HG03064 (cell line): ENCODE measurements around the gene EOLA1.
"Not testable (repeated sequence)": the region's sequence is repeated elsewhere in the genome, so short reads cannot be mapped to it uniquely, and the experiment has no call there.

Source experiments
- ATAC-seq: cut with Tn5 transposase; IDR thresholded peaks from one replicate; pipeline ENCODE4 v1.9.1; 2021; ENCODE audit warnings: low read depth; ENCODE audit not compliant: unreplicated experiment

EOLA1 gene

DNA sequence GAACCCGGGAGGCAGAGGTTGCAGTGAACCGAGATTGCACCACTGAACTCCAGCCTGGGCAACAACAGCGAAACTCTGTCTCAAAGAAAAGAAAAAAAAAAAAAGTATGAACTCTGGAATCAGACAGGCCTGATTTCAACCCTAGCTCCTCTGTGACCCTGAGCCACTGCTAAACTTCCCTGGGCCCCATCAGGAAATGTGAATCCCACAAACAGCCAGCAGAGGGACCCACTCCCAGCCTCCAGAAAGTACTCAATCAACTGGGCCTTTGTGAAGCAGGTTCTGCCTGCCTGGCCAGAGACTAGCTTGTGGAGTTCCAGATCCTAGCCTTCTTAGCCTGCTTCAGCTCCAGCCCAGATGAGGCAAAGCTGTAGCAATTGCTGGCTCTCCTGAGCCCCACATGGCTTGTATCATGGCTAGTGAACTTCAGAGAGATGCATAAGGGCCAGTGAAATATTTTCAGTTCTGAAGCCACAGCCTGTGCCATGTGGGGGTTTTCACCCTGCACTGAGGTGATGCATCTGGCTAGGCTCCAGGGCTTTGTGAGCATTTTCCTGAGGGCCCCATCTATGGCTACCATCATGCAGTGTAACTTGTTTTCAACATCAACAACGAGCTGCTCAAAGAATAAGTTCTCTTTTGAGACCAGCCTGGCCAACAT lies 28.5 kb upstream of the EOLA1 start:
- peak; percentile 88 for ATAC-seq

DNA sequence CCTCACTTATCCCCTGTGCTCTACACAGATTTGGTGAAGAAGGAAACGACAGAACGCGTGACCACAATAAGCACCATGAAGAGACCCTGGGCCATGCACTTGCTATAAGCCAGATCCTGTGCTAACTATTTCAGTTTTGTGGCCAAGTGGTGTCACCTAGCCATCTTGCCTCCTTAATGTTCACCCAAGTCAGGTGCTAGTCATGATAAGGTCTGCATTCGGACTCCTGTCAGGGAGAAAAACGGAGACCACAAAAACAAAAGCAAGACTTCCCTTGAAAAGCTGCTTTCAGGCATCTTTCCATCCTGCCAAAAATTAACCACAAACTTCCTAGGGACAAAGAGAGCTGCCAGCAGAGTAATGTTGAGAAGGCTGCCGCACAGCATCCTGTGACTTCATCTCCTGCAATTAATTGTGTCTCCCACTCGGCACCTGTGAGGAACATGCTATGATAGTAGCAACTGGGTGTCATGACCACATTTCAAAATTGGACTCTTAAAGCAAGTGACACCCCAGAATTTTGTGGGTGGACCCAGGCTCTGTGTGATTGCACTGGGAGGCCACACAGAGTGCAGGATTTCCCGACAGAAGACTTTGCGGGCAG lies 26.9 kb upstream of the EOLA1 start:
- no peak for ATAC-seq

DNA sequence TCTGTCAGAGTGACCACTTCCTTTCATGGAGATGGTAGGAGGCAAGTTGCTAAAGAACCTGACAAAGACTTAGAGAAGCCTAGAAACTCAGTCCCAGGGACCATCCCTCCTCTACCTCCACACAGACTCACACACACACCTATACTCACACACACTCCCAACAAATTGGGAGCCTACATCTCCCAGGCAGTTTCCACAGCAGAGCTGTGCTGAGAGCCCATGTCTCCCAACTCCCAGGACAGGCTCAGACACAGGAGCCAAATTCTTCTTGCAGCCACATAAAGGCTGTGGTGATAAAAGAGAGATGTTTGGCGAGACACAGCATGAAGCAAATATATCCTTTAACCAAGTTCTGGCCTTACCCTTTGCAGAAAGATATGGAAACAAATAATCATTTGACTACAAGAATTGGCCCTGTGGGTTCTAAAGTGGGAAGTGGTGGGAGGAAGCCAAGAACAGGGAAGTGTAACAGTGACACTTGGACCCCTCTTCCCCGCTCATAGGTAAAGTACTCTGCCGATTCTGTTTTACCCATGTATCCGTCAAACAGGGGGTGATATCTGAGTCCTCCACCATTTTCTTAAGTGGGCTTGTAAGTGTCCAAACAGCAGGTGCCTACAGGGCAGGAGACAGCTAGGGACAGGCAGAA lies 24.7 kb upstream of the EOLA1 start:
- ATAC-seq = no peak

DNA sequence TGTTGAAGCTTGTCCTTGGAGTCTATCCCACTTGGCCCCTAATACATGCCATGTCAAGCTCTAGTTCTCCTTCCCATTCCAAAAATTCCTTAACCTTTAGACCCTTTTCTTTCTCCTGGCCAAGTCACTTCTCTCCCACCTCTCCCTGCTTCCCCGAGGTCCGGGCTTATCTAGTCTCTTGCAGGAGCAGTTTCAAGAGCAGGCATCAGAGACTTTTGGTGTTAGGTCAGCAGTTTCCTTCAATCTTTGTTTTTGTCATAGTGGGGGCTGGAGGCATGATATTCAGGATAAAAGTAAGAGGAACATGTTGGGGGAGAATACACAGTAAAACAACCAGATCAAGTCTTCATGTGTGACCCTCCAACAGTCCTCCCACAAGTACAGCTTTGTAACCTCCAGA lies 24.2 kb upstream of the EOLA1 start:
- ATAC-seq = no peak

DNA sequence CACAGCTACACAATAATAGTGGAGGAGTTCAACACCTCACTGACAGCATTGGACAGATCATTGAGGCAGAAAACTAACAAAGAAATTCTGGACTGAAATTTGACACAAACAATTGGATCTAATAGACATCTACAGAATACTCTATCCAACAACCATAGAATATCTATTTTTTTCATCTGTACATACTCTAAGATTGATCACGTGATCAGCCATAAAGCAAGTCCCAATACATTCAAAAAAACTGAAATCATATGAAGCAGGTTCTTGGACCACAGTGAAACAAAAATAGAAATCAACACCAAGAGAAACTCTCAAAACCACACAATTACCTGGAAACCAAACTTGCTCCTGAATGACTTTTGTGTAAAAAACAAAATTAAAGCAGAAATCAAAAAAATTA lies 23.5 kb upstream of the EOLA1 start:
- no peak for ATAC-seq

DNA sequence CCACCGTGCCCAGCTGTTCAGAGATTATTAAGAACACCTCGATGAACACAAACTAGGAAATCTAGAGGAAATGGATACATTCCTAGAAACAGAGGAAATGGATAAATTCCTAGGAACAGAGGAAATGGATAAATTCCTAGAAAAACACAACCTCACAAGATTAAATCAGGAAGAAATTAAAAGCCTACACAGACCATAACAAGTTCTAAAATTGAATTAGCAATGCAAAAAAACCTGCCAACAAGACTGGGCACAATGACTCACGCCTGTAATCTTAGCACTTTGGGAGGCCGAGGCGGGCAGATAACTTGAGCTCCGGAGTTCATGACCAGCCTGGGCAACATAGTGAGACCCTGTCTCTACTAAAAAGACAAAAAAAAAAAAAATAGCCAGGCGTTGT lies 22.6 kb upstream of the EOLA1 start:
- ATAC-seq = no peak

DNA sequence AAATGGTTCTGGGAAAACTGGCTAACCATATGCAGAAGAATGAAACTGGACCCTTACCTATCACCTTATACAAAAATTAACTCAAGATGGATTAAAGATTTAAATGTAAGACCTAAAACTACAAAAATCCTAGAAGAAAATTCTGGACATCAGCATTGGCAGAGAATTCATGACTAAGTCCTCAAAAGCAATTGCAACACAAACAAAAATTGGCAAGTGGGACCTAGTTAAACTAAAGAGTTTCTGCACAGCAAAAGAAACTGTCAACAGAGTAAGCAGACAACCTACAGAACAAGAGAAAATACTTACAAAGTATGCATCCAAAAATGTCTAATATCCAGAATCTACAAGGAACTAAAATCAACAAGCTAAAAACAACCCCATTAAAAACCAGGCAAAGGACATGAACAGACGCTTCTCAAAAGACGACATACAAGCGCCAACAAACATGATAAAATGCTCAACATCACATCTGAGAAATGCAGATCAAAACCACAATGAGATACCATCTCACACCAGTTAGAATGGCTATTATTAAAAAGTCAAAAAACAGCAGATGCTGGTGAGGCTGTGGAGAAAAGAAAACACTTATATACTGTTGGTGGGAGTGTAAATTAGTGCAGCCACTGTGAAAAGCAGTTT lies 20.1 kb upstream of the EOLA1 start:
- ATAC-seq = not testable (repeated sequence)

DNA sequence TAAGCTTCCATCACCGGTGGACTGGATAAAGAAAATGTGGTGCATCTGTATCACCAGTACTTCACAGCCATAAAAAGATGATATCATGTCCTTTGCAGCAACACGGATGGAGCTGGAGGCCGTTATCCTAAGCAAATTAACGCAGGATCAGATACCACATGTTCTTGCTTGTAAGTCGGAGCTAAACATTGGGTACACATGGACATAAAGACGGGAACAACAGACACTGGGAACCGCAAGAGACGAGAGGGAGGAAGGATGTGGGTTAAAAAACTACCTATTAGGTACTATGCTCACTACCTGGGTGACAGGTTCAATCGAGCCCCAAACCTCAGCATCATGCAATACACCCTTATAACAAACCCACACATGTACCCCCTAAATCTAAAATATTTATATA lies 19.4 kb upstream of the EOLA1 start:
- no peak for ATAC-seq

DNA sequence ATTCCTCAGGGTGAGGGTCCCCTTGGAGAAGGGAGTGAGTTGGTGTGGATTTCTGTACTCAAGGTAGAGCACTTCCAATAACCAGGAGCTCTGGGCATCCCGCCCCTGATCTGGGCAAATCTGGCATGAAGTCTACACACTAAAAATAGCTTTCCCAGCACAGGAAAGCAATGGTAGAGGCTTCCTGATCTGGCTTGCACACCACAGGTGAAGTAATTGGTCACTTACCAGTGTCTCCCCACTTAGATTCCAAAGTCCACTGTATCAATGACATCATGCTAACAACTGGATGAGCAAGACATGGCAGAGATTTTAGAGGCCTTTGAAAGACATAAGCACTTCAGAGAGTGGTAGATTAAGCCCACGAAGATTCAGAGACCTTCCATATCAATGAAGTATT lies 17.9 kb upstream of the EOLA1 start:
- no peak for ATAC-seq

DNA sequence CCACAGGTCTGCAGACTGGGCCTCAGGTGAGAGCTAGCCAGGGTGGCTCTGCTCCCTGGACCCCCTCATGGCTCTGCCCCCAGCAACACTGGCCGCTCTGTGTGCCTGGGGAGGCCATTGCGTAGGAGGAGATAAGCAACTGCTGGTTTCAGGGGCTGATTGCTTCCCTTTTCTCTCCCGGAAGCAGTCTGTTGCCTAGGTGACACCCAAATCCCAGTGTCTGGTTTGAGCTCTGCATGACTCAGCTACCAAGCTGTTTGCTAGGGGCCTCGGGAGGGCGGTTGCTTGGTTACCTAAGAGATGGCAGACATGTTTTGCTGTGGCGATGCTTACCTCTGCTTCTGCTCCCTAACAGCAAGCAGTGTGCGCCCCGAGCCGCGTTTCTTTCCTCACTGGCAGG lies 15.4 kb upstream of the EOLA1 start:
- ATAC-seq = peak; percentile 82

DNA sequence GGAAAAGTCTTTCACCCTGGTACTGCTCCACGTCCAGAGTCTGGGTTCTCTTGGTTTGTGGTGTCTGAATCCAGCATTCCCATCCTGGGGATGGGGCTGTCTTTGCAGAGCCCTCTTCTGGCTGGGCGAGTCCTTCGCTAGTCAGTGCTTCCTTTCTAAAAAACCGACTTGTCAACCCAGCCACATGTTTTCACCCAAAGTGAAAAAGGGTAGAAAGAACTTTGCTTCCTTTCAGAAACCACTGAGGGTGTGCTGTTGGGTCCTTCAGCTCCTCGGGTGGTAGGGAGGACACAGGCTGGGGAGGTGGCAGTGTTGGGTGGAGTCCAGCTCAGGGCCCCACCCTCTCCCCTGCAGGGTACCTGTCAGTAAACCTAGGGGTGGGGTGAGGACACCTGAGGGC lies 14.9 kb upstream of the EOLA1 start:
- ATAC-seq = peak; percentile 52

DNA sequence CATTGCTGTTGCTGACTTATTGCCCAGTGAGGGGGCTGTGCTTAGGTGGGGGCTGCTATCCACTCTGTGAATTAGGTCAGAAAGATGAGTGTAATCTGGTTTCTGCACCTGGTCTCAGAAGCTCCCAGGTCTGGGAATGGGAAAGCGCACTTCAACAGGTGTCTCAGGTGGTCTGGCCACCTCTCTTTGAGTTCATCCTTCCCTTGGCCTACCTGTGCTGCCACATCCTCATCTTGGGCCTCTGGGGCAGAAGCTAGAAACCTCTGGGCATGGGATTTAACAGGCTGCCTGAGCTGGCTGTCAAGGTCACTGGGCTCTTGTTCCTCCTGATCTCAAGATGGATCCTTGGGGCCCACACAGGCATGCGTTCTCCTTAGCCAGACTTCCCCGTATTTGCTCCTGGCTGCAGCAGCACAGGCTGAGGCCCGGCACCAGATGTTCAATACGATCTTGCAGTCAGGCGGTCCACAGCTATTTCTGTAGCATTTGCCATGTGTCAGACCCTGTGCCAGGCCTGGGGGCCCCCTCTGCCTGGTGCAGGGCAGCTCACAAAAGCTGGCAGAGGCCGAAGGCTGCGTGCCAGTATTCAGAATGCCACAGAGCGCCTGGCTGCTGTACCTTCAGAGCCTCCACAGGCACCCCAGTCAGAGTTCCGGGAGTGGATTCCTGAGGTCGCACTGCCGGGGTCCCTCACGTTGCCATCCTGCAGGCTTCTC lies 14.3 kb upstream of the EOLA1 start:
- not testable (repeated sequence) for ATAC-seq

DNA sequence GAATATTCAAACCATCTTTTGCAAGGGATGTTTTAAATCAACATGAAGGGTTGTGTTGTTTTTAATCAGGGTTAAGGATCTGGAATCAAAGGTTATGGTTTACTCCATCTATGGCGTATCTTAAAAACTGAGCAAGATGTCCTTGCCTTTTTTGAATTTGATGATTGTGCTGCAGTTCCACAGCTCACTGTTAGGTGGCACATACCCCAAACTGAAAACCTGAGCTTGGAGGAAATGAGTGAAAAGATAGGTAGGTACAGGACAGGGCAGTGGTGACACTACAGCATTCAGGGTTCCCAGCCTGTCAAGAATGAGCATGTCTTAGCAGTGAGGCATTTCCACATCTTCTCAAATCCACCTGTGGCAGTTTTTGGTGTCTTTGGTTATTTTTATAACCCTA lies 13.1 kb upstream of the EOLA1 start:
- ATAC-seq = no peak

DNA sequence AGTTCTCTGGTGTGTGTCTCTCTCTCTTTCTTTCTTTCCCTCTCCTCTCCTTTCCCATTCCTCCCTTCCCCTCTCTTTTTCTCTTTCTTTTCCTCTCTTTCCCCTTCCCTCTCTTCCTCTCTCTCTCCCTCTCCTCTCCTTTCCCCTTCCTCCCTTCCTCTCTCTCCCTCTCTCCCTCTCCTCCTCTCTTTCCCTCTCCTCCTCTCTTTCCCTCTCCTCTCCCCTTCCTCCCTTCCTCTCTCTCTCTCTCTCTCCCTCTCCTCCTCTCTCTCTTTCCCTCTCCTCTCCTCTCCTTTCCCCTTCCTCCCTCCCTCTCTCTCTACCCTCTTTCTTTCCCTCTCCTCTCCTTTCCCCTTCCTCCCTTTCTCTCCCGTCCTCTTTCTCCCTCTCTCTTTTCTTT lies 12.4 kb upstream of the EOLA1 start:
- no peak for ATAC-seq

DNA sequence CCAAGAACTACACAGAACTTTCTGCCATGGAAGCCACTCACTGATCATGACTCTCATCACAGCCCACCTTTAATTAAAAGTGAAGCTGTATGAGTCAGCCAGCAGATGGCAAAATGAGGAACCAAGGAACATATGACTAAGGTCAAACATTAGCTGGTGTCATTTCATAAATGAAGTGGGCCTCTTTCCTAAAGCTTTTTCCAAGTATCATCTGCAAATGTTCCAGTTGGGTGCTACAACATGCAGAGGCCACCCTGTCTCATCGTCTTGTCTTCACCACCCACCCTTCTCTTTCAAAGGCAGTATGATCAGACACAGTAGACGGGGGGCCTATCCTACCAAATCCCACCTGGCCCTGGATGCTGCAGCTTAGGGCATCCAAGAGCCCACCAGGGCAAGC lies 9.2 kb upstream of the EOLA1 start:
- no peak for ATAC-seq

DNA sequence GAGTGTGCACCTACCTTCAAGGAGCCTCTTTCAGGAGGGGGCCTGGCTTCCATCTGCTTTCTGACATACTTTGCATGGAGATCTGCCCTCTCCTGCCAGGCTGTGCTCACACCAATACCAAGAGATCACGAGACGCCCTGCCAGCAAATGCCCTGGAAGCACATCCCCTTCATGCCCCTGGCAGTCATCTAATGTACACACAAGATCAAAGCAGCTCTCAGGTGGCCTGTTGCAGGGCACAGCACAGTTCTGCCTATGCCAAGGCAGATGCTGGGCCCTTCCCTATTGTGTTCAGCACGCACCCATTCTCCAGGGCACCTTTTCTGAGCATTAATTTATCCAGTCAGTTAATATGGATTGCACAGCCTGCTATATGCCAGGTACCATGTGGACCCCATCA lies 7.9 kb upstream of the EOLA1 start:
- ATAC-seq = not testable (repeated sequence)

DNA sequence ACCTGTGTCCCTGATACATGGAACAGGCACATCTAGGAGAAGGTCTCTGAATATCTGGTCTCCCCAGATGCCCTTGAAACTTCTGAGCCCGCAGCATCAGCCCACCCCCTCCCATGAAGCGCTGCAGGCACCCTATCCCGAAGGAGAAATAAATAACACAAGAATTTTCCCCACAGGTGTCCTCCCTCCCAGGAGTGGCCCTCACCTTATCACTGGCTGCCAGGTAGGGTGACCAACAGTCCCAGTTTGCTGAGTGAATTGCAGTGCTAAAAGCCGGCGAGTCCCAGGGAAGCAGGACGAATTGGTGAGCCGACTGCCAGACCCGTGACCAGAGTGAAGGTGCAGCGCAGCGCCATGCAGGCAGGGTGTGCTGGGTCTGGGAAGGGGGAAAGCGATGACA lies 6.8 kb upstream of the EOLA1 start:
- not testable (repeated sequence) for ATAC-seq

DNA sequence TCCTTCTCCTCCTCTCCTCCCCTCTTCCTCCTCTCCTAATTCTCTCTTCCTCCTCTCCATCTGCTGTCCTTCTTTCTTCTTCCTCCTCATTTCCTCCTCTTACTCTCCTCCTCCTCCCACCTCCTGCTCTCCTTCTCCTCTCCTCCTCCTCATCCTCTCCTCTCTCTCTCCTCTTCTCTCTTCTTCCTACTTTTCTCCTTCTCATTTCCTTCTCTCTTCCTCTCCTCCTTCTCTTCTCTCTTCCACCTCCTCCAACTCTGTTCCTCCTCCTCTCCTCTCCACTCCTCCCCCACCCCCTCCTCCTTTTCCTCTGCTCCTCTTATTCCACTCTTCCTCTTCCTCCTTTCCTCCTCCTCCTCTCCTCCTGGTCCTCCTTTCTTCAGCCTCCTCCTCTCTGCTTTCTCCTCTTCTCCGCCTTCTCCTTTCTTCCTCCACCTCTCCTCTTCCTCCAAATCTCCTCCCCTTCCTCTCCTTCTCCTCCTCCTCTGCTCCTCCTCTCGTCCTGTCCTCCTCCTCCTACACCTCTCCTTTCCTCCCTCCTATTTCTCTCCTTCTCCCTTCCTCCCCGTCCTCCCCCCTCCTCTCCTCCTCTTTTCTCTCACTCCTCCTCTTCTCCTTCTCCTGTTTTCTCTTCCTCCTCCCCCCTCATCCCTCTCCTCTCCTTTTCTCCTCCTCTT lies 5.7 kb upstream of the EOLA1 start:
- not testable (repeated sequence) for ATAC-seq

DNA sequence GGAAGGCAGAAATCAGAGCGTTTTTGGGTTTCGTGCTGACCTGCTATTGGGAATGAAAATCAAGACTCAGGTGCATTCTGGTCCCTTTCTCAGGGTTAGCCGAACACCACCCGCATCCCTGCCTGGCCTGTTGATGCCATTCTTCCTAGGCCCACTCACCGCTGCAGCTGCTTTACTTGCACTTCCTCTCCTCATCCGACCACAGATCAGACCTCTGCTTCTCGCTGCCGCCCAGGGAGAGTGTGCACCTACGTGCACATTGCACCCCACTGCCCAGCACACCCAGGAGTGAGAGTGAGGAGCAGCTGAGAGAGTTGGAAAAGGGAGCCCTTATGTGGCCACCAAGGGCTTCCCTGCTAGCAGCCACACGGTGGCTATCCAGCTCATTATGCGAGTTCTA lies 3.3 kb upstream of the EOLA1 start:
- ATAC-seq = not testable (repeated sequence)

DNA sequence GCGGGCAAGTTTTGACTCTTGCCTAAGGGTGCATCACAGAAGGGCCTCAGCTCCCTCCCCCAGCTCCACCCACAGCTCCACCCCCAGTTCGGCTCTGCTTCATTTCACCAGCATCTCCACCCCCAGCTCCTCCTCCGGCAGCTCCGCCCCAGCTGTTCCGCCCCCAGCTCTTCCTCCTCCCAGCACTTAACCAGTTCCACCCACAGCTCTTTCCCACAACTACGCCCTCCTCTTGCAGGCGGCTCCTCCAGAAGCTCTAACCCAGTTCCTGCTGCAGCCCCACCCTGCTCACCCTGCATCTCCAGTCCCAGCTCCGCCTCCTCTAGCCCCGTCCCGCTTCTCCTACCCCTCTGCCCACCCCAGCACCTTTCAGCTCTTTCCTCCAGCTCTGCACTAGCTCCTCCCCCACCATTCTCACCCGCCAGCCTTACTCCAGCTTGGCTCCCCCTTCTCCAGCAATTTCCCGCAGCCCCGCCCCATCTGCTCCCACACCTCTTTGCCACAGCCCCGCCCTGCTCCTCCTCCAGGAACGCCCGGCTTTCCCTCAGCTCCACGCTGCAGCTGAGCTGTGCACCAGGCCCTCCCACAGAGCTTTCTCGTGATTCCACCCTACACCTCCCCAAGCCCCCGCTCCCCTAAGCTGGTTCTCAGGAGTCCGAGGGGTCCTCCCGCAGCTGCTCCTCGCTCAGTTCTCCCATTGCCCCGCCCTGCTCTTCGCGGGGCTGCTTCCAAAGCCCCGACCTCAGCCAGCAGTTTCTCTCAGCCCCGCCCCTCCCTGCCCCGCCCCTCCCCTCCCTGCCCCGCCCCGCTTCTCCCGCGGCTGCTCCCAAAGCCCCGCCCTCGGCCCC lies 1.3 kb upstream of the EOLA1 start:
- peak; percentile 37 for ATAC-seq
